ENCODE measurements around the gene C1QTNF1. TPM values are rescaled to one million over a fixed set of nuclear protein-coding genes. Genes with fewer than 3 reads are reported as not detected.

The C1QTNF1 gene
- total and polyA plus RNA-seq, 8 donors, result 2.9 to 20.3 (median 12.7) TPM

- H3K36me3 ChIP-seq, result no peaks in the 10 kb centered on the region
- no peak overlapping the region for H3K4me3 ChIP-seq
- peaks cover 9 to 100% (median 96%) of the 10 kb centered on the region in 3 donors for H3K27me3 ChIP-seq
- WGBS, 5 donors, result 23 to 34% (median 25%) methylated on average over 10 to 16 of the region's 16 CpGs
- no peaks in the 10 kb centered on the region for H3K9me3 ChIP-seq
- TF ChIP-seq CTCF (IDR thresholded peaks at IDR 0.05) (no peak), EP300 (IDR thresholded peaks at IDR 0.05) (no peak), POLR2A (IDR thresholded peaks at IDR 0.05) (no peak), POLR2AphosphoS5 (IDR thresholded peaks at IDR 0.05) (no peak)
- DNase-seq, result no peak
- H3K4me1 ChIP-seq, result peaks cover 0 to 12% (median 8%) of the 10 kb centered on the region in 4 donors
- H3K27ac ChIP-seq, result no peak overlapping the region
- intact Hi-C loops (cut with DNase I; ENCODE audit: low total_unique reads), result no loop called here
These were observed 74.4 kb downstream of the C1QTNF1 start for GRCh38 chr17:79098282-79098867.

Other genes with a start within 250 kb of the C1QTNF1 start
- 100 to 1,000 TPM in 2 of 5 donors, 10 to 100 TPM in 3; 32.7 to 137 (median 80.2) TPM for gene CYTH1, start 241.9 kb upstream of the C1QTNF1 start, total RNA-seq
- gene CYTH1, start 241.9 kb upstream of the C1QTNF1 start, polyA plus RNA-seq, result 10 to 100 TPM; 29.6 to 51.5 (median 30.6) TPM
- 100 to 1,000 TPM in 1 of 5 donors, 10 to 100 TPM in 4; 33.3 to 106 (median 42.0) TPM for gene USP36, start 183.4 kb upstream of the C1QTNF1 start, total RNA-seq
- gene USP36, start 183.4 kb upstream of the C1QTNF1 start, polyA plus RNA-seq, result 10 to 100 TPM; 14.2 to 20.9 (median 15.3) TPM
- 10 to 100 TPM in 2 of 5 donors, 1 to 10 TPM in 3; 4.2 to 23.9 (median 7.1) TPM for gene CEP295NL, start 121.0 kb upstream of the C1QTNF1 start, total RNA-seq
- under 1 TPM in 2 of 3 donors, not detected in 1; 0.31 to 0.40 TPM for gene CEP295NL, start 121.0 kb upstream of the C1QTNF1 start, polyA plus RNA-seq
- gene TIMP2, start 98.8 kb upstream of the C1QTNF1 start, total RNA-seq, result 10 to 100 TPM; 37.4 to 100.0 (median 66.1) TPM
- gene TIMP2, start 98.8 kb upstream of the C1QTNF1 start, polyA plus RNA-seq, result 10 to 100 TPM; 20.9 to 34.4 (median 29.4) TPM
- 100 to 1,000 TPM in 4 of 5 donors, 10 to 100 TPM in 1; 94.5 to 625 (median 434) TPM for gene LGALS3BP, start 44.2 kb upstream of the C1QTNF1 start, total RNA-seq
- 100 to 1,000 TPM in 2 of 3 donors, 10 to 100 TPM in 1; 63.4 to 212 (median 172) TPM for gene LGALS3BP, start 44.2 kb upstream of the C1QTNF1 start, polyA plus RNA-seq
- gene CANT1, start 14.4 kb upstream of the C1QTNF1 start, total RNA-seq, result 100 to 1,000 TPM in 1 of 5 donors, 10 to 100 TPM in 4; 31.2 to 151 (median 70.1) TPM
- 10 to 100 TPM; 16.6 to 20.9 (median 18.1) TPM for gene CANT1, start 14.4 kb upstream of the C1QTNF1 start, polyA plus RNA-seq
- 100 to 1,000 TPM in 1 of 5 donors, 10 to 100 TPM in 4; 33.8 to 505 (median 65.9) TPM for gene ENGASE, start 50.7 kb downstream of the C1QTNF1 start, total RNA-seq
- 10 to 100 TPM in 2 of 3 donors, 1 to 10 TPM in 1; 6.6 to 23.8 (median 20.1) TPM for gene ENGASE, start 50.7 kb downstream of the C1QTNF1 start, polyA plus RNA-seq